ENCODE data around the gene GNG10. TPM values are rescaled to one million over a fixed set of nuclear protein-coding genes. Genes with fewer than 3 reads are reported as not detected.
"Not testable (repeated sequence)": the region's sequence is repeated elsewhere in the genome, so short reads cannot be mapped to it uniquely, and the experiment has no call there.

GNG10 gene
- total RNA-seq, 1 experiment from 2014 or later: 115 TPM

GRCh38 chr9:111649016-111649415, 12.4 kb upstream of the GNG10 start:
- no peak for DNase-seq (ENCODE audit: low read depth)

- no peak for DNase-seq (ENCODE audit: low read depth)
Measured at GRCh38 chr9:111657051-111657450, 4.4 kb upstream of the GNG10 start.

GRCh38 chr9:111658943-111659342, 2.5 kb upstream of the GNG10 start:
- DNase-seq (ENCODE audit: low read depth): no peak

DNA sequence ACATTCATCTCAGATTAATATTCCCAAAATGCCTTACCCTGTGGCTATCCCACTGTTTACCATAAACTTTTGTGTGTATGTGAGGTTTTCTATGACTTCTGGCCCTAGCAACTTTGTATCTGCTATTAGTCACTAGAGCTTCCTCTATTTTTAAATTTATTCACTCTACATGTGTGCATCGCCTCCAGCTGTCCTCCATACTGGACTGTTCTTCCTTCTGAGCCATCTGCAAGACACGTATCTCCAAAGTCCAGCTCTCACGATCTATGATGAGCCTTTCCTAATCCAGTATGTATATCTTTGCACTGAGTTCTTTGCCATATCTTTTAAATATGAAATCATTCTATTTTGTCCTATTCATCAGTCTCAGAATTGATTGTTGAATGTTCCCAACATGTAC, 1.7 kb upstream of the GNG10 start:
- DNase-seq (ENCODE audit: low read depth): peak; percentile 79

DNA sequence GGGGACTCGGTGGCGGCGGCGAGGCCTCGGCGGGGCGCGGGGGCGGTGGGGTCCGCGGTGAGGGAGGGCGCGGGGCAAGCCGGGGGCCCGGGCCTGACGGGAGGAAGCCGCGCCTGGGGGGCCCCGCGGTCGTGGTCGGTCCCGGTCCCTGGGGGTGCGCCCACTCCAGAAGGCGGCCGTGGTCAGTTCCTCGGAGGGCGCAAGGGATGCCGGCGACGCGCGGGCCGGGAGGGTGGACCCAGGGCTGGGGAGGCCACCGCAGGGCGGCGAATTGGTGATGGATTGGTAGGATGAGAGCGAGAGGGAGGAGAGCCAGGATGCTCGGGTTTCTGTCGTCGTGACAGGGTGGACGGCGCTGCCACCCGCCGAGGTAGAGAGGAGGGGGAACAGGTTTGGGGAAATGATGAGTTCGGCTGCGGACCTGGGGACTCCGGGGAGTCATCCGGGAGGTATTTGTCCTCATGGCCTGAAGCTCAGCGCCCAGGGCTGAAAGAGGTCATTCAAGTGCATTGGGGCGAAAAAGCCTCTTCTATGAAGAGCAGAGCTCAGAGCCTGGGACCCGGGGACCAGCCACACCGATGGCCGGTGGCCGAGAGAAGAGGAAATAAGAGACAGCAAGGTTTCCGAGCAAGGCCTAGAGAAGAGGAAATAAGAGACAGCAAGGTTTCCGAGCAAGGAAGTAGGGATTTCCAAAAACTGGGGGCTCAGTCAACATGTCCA, 557 bp downstream of the GNG10 start:
- peak; percentile 58 for DNase-seq (ENCODE audit: low read depth)

DNA sequence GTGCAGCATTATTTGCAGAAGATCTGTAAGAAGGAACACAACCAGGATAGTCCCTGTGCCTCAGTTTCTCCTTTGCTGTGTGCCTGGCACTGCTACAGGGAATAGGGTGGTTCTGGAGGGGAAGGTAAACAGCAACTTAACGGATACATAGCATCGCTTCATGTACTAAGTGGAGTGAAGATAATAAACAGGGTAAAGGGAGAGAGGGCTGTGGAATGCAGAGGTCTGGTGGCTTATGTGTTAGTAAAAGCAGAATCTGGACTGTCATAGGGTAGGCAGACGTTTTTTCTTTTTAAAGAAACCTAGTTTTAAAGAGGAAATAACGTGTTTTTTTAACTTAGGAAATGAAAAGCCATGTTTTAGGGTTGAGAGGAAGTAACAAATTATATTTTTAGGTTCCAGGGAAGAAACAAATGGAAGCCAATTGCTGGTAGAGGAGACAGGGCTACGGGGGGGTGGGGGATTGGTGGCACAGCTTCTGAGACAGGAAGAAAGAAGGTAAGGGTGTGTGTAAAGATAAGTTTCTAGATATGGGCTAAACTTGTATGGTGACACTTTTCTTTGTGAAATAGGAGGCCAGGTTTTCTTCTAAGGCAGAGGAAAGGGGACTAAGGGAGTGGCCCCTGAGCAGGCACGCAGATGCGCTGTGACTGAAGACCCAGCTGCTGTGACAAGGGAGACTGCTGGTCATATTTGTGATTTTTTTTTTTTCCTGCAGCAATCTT, 1.3 kb downstream of the GNG10 start:
- no peak for DNase-seq (ENCODE audit: low read depth)

- DNase-seq (ENCODE audit: low read depth): no peak
Measured at GRCh38 chr9:111663301-111663823, 2.0 kb downstream of the GNG10 start.

GRCh38 chr9:111668026-111668573, 6.7 kb downstream of the GNG10 start:
- no peak for DNase-seq (ENCODE audit: low read depth)

DNA sequence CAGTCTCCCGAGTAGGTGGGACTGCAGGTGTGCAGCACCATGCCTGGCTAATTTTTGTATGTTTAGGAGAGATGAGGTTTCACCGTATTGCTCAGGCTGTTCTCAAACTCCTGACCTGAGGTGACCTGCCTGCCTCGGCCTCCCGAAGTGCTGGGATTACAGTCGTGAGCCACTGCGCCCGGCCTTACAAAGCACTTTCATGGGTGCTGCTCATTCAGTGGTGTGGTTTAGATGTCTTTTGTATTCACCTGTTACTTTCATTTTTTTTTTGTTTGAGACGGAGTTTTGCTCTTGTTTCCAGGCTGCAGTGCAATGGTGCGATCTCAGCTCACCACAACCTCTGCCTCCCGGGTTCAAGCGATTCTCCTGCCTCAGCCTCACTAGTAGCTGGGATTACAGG, 7.2 kb downstream of the GNG10 start:
- DNase-seq (ENCODE audit: low read depth): not testable (repeated sequence)

- no peak for DNase-seq (ENCODE audit: low read depth)
Measured at GRCh38 chr9:111674319-111674718, 12.9 kb downstream of the GNG10 start.

DNA sequence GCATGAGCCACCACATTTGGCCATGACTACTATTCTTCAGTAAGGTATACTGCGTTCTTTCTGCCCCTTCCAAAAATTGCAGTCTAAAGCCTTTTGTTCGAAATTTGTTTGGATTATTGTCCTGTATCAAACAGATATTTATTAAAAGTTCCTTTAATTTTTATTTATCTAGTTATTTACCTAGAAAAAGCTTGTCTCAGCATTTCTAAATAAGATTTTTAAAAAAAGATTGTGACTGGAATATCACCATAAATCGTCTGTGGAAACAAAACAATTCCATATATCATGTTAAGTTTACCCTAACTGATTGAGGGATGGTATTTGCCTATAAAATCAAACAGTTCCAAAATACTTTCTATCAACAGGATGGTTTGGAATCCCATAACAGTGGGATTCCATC, 14.7 kb downstream of the GNG10 start:
- no peak for DNase-seq (ENCODE audit: low read depth)

- no peak for DNase-seq (ENCODE audit: low read depth)
Measured at GRCh38 chr9:111678293-111678692, 16.9 kb downstream of the GNG10 start.

GRCh38 chr9:111679199-111679598, 17.8 kb downstream of the GNG10 start:
- no peak for DNase-seq (ENCODE audit: low read depth)

GRCh38 chr9:111683392-111683791, 22.0 kb downstream of the GNG10 start:
- no peak for DNase-seq (ENCODE audit: low read depth)

- peak; percentile 58 for DNase-seq (ENCODE audit: low read depth)
Measured at GRCh38 chr9:111691672-111692329, 30.4 kb downstream of the GNG10 start.

DNA sequence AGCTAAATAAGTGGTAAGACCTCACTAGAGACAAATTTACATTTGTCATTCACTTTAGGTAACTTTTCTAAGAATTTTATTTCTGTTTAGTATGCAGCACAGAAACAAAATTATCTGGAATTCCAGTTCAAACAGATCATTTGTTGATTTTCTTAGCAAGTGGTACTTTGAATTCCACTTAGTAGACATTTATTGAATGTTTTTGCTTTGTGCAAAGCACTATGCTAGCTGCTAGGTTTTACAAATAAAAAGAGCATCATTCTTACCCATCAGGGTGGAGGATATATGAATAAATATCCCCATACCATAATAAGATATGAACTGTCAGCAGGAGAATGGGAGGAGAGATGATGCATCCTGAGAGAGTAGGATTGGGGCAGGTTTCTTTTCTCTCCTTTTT, 35.4 kb downstream of the GNG10 start:
- no peak for DNase-seq (ENCODE audit: low read depth)

DNA sequence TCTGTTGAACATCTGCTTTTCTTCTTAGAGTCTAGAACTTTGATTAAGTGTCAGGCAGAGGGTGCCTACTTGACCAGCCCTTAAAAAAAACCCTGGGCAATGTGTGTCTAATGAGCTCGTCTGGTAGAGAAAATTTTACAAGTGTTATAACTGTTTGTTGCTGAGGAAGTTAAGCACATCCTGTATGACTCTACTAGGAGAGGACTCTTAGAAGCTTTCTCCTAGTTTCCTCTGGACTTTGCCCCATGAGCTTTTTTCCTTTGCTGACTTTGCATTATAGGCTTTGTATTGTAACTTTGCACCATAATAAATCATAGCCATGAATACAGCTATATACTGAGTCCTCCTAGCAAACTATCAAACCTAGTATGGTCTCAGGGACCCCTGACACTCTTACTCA, 39.4 kb downstream of the GNG10 start:
- no peak for DNase-seq (ENCODE audit: low read depth)

- DNase-seq (ENCODE audit: low read depth): no peak
Measured at GRCh38 chr9:111704503-111704902, 43.1 kb downstream of the GNG10 start.

DNA sequence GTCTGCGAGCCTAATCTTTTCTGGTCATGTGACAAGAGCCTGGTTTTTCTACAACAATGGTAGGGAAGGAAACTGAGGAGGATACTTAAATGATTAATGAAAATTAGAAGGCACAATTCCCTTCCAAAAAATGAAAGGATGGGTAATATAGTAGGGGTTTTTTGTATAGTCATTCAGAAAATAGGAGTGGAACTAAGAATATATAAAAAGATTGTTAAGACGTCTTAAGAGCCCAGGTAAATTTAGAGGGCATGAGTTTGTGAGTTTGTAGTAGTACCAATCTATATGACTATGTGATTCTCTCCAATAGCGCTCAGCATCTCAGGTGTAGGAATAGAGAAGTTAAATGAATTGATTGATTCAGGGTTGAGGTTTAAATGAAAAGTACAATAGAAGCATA, 50.1 kb downstream of the GNG10 start:
- no peak for DNase-seq (ENCODE audit: low read depth)

- no peak for DNase-seq (ENCODE audit: low read depth)
Measured at GRCh38 chr9:111712369-111712768, 51.0 kb downstream of the GNG10 start.

DNA sequence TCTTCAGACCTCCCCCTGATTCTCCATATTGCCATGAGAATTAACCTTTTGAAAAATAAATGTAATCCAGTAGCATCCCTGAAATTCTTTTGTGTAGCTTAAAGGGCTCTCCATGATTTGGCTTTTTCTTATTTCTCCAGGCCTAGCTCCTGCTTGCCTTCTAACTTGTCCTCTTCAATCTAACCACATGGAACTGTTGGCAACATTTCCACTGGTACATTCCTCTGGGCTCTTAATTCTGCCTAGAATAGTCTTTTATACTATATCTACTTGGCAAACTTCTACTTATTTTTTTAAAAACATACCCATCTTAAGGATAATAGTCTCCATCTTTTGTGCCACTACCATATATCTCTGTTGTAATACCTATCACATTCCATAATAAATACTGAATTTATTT, 54.1 kb downstream of the GNG10 start:
- DNase-seq (ENCODE audit: low read depth): no peak

- no peak for DNase-seq (ENCODE audit: low read depth)
Measured at GRCh38 chr9:111719541-111719940, 58.1 kb downstream of the GNG10 start.
